NCI-H128 (cell line): ENCODE results near the gene BRF1.
"Not testable (repeated sequence)": the region's sequence is repeated elsewhere in the genome, so short reads cannot be mapped to it uniquely, and the experiment has no call there.

Experiments used
- DNase-seq: peaks from one replicate; lab custom pipeline; 2025; ENCODE audit not compliant: unreplicated experiment; lab: John Stamatoyannopoulos, UW

BRF1 gene

DNA sequence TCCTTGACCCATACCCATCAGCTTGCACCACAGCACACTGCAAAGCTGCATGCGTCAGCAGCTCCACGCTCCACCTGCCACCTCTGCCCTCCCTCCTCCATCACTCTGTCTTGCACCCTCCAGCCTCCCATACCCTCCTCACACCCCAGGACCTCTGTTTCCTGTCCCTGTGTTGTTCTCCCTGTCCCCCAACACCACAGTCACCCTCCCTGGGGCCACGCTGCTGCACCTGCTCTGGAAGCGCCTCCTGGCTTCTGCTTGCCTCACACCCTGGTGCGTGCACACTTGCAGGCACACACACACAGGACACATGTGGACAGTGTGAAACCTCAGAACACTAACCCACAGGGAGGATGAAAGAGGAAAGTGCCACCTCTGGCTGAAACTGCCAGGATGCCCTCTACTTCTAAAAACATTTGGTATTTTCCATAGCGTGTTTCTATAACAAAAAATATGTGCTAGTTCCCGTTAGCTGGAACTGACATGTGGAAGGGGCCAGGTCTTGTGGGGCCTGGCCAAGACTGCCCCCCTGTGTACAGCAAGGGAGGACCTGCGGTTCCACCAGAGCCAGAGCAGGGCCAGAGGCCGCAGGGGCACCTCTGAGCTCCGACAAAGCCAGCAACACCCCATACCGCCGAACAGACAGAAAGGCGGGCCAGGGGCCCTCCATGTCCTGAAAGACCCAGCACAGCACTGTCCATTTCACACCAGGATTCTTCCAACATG lies 10.0 kb downstream of the BRF1 start:
- DNase-seq, result no peak

DNA sequence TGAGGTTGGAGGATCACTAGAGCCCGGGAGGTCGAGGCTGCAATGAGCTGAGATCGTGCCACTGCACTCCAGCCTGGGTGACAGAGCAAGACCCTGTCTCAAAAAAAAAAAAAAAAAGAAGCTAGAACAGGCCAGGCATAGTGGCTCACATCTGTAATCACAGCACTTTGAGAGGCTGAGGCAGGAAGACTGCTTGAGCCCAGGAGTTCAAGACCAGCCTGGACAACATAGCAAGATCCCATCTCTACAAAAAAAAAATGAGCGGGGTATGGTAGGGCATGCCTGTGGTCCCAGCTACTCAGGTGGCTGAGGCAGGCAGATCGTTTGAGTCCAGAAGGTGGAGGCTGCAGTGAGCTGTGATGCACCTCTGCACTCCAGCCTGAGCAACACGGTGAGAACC lies 11.9 kb downstream of the BRF1 start:
- DNase-seq, result not testable (repeated sequence)

DNA sequence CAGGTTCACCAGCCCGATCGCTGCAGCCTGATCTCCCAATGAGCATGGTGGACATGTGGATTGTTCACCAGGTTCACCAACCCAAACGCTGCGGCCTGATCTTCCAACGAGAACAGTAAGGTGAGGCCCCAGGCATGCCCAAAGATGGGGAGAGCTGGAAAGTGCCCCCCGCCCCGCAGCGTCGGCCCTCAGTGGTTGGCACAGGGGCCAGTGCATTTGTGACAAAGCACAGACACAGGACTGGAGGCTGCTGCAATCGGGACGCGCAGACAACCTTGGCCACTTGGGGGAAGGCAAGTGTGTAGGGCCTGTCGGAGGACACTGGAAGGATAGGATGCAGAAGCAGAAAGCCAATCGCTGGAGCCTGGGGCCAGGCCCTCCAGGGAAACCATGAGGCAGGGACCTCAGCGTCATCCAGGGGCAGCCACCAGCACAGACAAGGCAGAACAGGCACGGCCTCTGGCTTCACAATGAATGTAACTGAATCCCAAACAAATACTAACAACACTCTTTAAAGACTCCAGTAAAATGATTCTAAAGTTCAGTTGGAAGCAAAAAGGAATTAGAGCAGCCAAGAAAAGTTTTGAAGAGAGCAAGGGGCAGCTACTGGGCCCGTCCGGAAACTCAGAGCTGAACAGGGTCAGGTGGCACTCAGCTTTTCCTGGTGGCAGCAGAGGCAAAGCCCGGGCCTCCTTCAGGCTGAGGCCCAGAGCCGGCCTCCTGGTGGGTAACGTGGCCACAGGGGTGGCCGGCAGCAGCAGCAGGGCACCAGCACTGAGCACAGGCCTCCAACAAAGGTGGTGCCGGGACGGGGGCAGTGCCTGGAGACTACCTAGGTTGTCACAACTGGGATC lies 13.3 kb downstream of the BRF1 start:
- no peak for DNase-seq

DNA sequence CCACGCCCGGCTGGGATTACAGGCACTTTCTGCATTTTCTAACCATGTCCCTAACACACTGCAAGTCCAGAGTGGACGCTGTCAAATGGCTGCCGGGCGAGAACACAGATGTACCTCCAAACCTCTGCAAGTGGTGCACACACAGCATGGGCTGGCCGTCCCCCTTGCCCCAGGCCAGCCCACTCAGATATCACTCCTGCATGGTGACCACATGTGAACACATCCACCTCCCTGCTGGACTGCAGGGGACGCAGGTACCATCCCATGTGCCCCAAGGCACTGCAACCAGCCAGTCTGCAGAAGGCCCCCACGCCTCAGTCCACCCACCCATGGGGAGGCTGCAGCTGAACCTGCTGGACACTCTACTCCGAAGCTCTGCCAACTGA lies 14.0 kb downstream of the BRF1 start:
- DNase-seq, result no peak

DNA sequence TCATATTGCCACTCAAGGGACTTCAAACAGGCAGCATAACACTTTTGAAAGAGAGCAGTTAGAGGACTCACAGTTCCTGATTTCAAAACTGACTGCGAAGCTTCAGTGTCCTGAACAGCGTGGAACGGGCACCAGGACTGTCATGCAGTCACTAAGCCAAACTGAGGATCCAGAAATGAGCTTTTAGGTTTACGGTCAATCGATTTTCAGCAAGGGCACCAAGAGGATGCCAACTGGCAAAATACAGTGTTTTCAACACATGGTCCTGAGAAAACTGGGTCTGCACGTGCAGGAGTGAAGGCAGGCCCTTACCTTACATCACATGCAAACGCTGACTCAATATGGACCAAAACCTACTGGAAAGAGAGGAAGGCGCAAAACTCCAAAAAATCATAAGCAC lies 15.6 kb downstream of the BRF1 start:
- DNase-seq, result no peak

DNA sequence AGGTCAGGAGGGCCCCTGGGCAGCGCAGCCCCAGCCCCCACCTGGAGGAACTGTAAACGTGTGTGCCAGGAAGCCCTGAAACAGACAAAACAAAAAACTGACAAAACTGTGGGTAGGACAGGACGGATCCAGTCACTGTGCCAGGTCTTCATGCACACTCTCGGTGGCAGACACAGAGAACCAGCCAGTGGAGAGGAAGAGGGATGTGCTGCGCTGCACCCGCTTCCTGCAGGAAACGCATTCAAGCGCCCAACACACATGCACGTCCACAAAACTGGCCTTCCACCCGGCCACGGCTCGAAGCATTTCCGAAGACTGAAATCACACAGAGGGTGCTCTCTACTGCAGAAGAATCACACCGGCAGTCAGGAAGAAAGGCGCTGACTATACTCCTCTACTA lies 16.9 kb downstream of the BRF1 start:
- DNase-seq, result no peak

DNA sequence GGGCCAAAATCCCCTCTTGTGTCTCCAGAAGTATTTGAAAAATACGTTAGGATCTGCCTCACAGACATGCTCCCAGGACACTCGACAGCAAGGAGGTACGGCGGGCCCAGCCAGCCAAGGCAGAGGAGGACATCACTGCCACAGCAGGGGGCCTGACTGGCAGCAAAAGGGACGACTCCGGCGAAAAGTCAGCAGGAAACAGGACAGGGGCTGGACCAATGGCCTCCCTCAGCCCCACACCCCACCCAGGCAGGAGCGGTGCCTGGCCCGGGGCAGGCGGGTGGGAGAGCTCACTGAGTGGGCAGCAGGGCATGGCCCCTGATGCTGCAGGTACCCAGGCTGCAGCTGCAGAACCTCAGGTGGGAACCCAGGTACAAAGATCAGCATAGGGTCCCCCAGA lies 17.8 kb downstream of the BRF1 start:
- no peak for DNase-seq

DNA sequence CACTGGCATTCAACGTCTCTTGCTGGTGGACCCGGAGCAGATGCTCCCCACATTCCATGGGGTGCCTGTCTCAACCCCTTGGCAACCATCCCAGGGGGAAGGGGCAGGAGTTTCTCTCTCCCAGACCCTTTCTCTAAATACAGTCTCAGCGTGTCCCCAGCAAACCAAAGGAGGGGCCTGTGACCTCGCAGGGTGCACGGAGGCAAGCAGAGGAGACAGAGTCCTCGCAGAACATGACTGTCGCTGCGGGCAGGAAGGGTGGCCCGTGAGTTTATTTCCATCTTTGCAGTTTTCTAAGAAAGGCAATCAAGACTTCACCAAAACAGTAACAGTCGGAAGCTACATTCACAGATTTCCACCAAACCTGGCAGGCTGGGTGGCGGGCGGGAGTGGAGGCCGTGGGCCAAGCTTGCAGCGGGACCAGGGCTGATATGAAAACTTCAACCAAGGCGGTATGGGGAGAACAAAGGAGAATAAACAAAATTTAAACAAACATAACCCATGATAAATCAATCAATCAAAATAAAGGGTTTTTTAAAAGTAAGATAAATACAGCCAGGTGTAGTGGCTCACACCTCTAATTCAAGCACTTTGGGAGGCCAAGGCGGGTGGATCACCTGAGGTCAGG lies 18.6 kb downstream of the BRF1 start:
- DNase-seq, result no peak

DNA sequence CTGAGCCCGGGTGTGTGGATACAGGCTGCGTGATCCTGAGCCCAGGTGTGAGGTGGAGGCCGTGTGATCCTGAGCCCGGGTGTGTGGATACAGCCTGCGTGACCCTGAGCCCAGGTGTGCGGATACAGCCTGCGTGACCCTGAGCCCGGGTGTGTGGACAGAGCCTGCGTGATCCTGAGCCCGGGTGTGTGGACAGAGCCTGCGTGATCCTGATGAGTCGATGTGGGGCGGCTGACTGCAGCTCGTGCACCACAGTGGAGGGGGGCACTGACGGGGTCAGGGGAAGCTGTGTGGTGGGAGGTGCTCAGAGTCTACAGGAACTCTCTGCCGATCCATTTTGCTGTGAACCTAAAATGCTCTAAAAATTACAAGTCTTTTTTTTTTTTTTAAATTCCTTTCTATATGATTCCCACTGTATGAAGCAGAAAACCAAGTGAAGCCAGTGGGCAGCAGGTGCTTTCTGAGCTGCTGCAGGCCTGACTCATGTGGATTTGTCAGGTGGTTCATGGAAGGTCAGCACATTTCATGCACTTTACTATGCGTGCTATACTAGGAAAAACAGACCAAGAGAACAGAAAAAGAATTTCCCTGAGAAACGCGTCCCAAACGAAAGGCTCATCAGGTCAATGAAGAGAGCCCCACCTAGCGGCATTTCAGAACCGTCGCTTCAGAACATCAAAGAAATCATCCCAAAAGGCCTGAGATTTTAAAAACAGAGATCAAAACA lies 19.3 kb downstream of the BRF1 start:
- DNase-seq, result no peak

DNA sequence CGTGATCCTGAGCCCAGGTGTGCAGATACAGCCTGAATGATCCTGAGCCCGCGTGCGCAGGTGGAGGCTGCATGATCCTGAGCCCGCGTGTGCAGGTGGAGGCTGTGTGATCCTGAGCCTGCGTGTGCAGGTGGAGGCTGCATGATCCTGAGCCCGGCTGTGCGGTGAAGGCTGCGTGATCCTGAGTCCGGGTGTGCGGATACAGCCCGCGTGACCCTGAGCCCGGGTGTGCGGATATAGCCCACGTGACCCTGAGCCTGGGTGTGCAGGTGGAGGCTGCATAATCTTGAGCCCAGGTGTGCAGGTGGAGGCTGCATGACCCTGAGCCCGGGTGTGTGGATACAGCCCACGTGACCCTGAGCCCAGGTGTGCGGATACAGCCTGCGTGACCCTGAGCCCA lies 20.3 kb downstream of the BRF1 start:
- no peak for DNase-seq

DNA sequence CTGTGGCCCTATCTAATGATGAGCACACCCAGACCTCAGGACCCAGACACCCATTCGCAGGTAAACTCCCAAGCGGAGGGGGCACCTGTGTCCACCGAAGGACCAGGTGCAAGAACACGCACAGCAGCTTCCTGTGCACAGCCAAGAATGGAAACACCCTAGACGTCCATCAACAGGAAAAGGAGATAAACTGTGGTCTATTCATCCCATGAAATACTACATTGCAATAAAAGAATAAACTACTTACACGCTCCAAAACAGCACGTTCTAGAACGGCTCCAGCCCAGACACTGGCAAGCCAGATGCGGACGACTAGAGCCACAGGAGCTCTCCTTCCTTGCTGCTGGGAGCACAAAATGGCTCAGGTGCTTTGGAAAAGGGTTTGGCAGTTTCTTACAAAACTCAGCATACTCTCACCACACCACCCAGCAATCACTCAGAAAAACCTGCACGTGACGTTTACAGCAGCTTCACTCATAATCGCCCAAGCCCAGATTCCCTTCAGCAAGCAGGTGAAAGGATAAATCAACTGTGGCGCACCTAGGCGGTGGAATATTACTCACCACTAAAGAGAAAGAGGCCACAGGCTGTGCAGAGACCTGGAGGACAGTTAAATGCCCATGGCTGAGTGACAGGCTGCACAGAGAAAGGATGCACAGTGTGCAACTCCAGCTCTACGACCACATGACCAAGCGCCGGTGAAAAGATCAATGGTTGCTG lies 21.0 kb downstream of the BRF1 start:
- no peak for DNase-seq

DNA sequence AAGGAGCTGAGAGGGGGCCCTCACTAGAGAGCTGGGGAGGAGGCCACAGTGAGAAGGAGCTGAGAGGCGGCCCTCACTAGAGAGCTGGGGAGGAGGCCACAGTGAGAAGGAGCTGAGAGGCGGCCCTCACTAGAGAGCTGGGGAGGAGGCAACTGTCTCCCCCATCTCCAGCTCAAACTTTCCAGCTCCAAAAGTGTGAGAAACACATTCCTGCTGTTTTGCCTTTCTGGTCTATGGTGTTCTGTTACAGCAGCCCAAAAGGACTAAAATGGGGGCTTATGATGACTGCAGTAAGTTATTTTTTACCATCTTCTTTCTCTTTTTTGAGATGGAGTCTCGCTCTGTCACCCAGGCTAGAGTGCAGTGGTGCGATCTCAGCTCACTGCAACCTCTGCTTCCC lies 23.4 kb downstream of the BRF1 start:
- DNase-seq, result not testable (repeated sequence)

DNA sequence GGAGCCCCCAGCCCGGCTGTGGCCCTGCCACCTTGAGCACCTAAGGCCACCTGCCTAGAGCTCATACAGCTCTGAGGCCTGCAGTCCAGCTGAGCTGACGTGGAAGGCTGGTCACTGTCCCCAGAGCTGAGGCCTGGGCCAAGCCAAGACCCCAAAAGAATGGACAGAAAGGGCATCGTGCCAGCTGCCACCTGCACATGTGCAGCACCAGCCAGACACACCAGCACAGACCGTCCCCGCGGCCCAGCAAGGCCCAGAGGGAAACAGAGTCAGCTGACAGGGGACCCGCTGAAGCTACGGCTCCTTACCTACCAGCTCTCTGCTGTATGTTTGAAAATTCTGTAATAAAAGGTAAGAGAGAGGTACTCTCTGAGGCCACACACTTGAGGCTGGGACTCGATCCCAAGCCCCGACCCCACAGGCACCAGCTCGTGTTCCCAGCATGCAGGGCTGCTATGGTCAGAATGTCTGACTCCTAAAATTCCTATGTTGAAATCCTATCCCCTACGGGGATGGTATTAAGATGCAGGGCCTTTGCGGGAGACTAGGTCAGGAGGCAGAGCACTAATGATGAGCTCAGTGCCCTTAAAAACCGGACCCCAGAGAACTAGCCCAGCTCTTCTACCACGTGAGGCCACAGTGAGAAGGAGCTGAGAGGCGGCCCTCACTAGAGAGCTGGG lies 25.4 kb downstream of the BRF1 start:
- DNase-seq, result no peak

DNA sequence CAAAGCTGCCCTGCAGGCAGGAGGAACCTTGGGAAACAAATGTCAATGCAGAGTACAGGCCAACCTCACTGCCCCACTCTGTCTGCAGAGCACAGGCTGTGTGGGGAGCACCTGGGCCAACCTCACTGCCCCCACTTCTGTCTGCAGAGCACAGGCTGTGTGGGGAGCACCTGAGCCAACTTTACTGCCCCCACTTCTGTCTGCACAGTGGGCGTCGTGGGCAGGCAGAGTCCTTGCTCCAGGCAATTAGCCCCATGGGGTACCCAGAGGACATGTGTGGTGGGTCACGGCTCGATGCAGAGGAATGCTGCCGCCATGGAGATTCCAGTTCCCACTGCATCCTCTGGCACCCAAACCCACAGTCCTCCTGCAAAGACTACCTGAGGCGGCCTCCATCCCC lies 26.2 kb downstream of the BRF1 start:
- no peak for DNase-seq

DNA sequence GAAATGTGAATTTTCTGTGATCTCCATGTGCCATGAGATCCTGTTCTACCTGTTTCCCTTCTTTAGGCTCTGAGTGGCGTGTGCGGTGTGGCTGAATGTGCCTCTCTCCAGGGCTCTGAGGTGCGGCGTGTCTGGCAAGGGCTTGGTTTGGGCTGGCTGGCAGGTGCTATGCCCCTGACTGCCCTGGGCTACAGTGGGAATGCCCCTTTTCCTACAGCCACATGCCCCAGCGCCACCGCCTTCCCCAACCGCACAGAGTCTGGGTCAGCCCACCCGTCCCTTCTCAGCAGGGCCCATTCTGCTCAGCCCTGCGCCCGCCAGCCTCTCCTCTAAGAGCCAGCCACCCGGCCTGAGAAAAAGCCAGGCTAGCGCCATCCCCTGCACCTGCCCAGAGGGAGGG lies 27.7 kb downstream of the BRF1 start:
- DNase-seq, result no peak

DNA sequence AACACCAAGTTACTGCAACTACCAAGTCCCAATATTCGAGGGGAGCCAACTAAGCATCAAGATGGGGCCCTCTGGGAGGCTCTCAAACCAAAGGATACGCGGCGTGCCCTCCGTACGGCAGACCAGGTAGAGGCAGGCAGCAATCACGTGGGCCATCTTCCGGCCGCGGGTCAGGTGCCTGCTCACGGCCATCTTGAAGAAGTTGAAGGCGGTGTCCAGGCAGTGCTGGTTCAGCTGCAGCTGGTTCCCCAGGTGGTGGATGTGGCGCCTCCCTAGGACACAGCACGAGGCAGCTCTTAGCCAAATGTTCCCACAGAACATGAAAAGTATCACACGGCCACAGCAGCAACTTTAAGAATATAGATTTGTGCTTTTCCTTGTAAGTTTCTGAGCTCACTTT lies 28.2 kb downstream of the BRF1 start:
- no peak for DNase-seq

DNA sequence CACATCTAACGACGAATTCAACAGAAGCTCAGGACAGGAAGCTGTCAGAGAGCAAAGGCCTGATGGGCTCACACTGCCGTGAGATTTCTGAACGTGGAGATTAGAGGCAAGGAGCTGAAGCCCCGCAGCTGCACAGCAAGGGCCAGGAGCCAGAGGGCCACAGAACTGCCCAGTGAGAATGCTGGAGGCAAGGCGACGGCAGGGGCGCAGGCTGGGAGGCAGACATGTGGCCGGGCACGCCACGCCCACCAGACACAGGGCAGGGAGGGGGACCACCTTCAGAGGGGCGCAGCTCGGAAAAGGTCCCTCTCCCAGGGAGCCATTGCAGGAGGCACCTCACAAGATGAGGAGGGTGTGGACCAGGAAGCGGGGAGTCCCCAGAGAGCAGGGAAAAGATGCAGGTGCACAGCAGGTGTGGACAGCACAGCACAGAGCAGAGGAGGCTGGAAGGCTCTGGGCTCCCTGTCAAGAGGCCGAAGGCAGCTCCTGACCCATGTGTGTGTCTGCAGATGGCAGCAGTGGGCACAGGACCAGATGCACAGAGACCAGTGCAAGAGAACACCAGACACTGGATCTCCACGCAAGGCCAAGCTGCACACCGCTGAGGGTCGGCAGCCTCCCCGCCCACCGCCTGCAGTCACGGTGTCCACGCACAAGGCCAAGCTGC lies 29.4 kb downstream of the BRF1 start:
- DNase-seq, result no peak

DNA sequence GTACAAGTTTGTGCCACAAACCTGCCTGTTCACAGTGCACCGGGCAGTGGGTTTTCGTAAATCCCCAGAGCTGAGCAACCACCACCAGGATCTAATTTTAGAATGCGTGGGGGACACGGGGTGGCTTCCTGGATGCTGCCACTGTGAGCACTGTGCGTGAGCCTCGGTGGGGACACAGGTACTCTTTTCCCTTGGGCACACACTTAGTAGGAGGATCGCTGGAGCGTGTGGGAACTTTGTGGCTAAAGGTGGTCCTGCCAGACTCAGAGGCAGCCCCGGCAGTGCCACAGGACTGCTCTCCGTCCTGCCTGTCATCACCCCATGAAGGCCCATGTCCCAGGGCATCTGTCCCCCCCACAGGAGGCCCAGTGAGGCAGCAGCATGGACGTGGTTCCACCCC lies 31.4 kb downstream of the BRF1 start:
- no peak for DNase-seq

DNA sequence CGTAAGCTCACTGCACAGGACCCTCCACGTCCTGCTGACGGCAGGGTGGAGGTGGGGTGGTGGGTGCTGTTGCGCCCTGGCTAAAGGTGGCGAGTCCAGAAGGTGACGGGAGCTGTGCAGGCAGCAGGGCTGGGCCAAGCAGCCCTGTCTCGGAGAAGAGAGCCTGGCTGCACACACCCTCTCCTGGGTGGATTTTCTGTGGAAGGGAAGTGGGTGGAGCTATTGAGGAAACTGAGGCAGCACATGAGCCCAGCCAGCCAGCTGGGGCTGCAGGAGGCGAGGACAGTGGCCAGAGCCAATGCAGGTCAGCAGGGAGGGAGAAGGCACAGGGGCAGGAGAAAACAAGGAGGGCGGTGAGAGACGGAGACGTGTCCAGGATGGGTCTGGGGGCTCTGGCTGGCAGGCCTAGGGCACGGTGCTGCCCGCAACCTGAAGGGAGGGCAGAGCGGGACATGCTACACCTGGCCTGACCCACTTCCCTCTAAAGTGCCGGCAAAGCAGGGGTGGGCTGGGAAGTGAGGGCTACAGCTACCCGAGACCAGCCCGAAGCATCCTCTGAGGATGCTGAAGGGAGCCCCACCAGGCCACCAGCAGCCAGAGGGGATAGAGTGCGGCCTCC lies 32.0 kb downstream of the BRF1 start:
- no peak for DNase-seq
